Lung (tissue), 12 donors: Measurements from ENCODE around the gene PLCG2. TPM values are rescaled to one million over a fixed set of nuclear protein-coding genes. Genes with fewer than 3 reads are reported as not detected.
"Not testable (repeated sequence)": the region's sequence is repeated elsewhere in the genome, so short reads cannot be mapped to it uniquely, and the experiment has no call there.

ENCODE experiments used
- ATAC-seq: fragments of 200-7000 bp; cut with Tn5 transposase; one replicate; pipeline ENCODE4 v1.9.1; 2020; ENCODE audit warnings: moderate number of reproducible peaks; ENCODE audit not compliant: insufficient read depth, low FRiP score
- DNase-seq, 3 donors: peaks; one replicate each; pipeline ENCODE4 v3.0.0-alpha.2; 2013 to 2017
- H3K27ac ChIP-seq, 2 donors: one replicate each; pipeline ENCODE4 v1.5.1; 2013; ENCODE audit warnings: mild to moderate bottlenecking in 2 of 2, moderate library complexity in 2 of 2, control low read depth in 1 of 2, inconsistent platforms in 1 of 2, low read depth in 1 of 2, low read length in 1 of 2
- H3K27me3 ChIP-seq, 3 donors: one replicate each; pipeline ENCODE4 v1.5.1; 2013; ENCODE audit warnings: low read length in 2 of 3; ENCODE audit not compliant: control insufficient read depth in 3 of 3, insufficient read depth in 3 of 3
- H3K36me3 ChIP-seq, 4 donors: one replicate each; pipeline ENCODE4 v1.5.1; 2013; ENCODE audit warnings: low read length in 4 of 4, mild to moderate bottlenecking in 1 of 4, moderate library complexity in 1 of 4; ENCODE audit not compliant: control insufficient read depth in 4 of 4, insufficient read depth in 4 of 4
- H3K4me1 ChIP-seq, 5 donors: one replicate each; pipeline ENCODE4 v1.5.1; 2013; ENCODE audit warnings: low read length in 5 of 5, mild to moderate bottlenecking in 2 of 5, moderate library complexity in 1 of 5; ENCODE audit not compliant: control insufficient read depth in 5 of 5, insufficient read depth in 5 of 5
- H3K4me3 ChIP-seq: one replicate; pipeline ENCODE4 v1.5.1; 2013; ENCODE audit warnings: mild to moderate bottlenecking, control low read depth, moderate library complexity
- H3K9ac ChIP-seq, 2 donors: one replicate each; pipeline ENCODE4 v1.5.1; 2013; ENCODE audit warnings: low read length in 2 of 2, control low read depth in 1 of 2; ENCODE audit not compliant: insufficient read depth in 1 of 2
- H3K9me3 ChIP-seq, 4 donors: one replicate each; pipeline ENCODE4 v1.5.1; 2013; ENCODE audit warnings: low read length in 3 of 4, mild to moderate bottlenecking in 1 of 4, moderate library complexity in 1 of 4; ENCODE audit not compliant: control insufficient read depth in 4 of 4, insufficient read depth in 3 of 4
- WGBS, 2 donors: extraction: QIAGEN DNeasy Blood & Tissue Kit; methylation state at CpG; one replicate each; pipeline ENCODE4 v1.1.7; 2013; 5-methylcytosine and 5-hydroxymethylcytosine counted together
- polyA plus RNA-seq, 2 donors: library from polyadenylated mRNA; stranded (reverse); fragments of 200-250 nt; gene quantifications; one replicate each; pipeline ENCODE4 v1.2.1, GENCODE V29; 2013
- total RNA-seq, 2 donors: library from RNA; depleted of rRNA in 1 of 2; stranded (reverse); fragments of >200 nt in 1 of 2; gene quantifications; one replicate each; pipeline ENCODE4 v1.2.1, GENCODE V29; 2014 to 2021
- TF ChIP-seq, protein P1 (sequence below): IDR thresholded peaks from 2 replicates; pipeline ENCODE4 v1.5.1; 2012; ENCODE audit warnings: mild to moderate bottlenecking; ENCODE audit errors: control extremely low read depth, extremely low read depth
- donor health status: control.
- donor health status: control.
- donor health status: Bipolar disorder and iron deficiency.
- donor health status: healthy.
- donor health status: DM: yes; HTN: yes; CAD: no.

The PLCG2 gene
- total and polyA plus RNA-seq, 4 donors: 8.8 to 41.0 (median 29.4) TPM

GRCh38 chr16:81929841-81930240 is 150.8 kb downstream of the PLCG2 start:
- Histone ChIP-seq H3K27me3 (no peaks in the 10 kb centered on the region), H3K36me3 (peaks cover 0 to 6% (median 0%) of the 10 kb centered on the region in 4 donors), H3K27ac (no peak overlapping the region), H3K4me3 (no peak overlapping the region), H3K9ac (no peak overlapping the region), H3K9me3 (no peaks in the 10 kb centered on the region), H3K4me1 (no peaks in the 10 kb centered on the region)
- no peak for ATAC-seq
- DNase-seq: no peak
- TF ChIP-seq, protein P1, sequence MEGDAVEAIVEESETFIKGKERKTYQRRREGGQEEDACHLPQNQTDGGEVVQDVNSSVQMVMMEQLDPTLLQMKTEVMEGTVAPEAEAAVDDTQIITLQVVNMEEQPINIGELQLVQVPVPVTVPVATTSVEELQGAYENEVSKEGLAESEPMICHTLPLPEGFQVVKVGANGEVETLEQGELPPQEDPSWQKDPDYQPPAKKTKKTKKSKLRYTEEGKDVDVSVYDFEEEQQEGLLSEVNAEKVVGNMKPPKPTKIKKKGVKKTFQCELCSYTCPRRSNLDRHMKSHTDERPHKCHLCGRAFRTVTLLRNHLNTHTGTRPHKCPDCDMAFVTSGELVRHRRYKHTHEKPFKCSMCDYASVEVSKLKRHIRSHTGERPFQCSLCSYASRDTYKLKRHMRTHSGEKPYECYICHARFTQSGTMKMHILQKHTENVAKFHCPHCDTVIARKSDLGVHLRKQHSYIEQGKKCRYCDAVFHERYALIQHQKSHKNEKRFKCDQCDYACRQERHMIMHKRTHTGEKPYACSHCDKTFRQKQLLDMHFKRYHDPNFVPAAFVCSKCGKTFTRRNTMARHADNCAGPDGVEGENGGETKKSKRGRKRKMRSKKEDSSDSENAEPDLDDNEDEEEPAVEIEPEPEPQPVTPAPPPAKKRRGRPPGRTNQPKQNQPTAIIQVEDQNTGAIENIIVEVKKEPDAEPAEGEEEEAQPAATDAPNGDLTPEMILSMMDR: no peak

DNA sequence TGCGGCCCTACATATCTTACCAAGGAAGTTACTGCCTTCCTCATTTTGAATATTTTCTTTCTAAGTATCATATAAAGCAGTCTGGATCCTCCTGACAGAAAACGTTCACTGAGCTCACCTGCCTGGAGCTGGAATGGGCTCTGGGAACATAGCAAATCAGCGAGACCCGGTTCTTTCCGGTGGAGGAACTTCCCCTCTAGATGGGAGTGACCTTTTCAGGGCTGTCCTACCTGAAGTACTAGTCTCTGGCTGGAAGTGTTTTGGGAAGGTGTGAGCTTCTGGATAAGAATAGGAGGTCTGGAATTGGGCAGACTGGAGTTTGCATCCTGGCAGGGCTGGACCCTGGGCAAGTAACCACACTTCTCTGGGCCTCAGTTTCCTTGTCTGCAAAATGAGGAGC is 152.8 kb downstream of the PLCG2 start:
- ATAC-seq: no peak
- TF ChIP-seq, protein P1: no peak
- no peaks in the 10 kb centered on the region for H3K27me3 ChIP-seq
- no peak overlapping the region for H3K27ac ChIP-seq
- H3K9me3 ChIP-seq: no peaks in the 10 kb centered on the region
- no peak for DNase-seq
- no peaks in the 10 kb centered on the region for H3K4me1 ChIP-seq
- 93 to 95% methylated on average over 5 of the region's 5 CpGs for WGBS, 2 donors
- H3K4me3 ChIP-seq: no peak overlapping the region
- no peak overlapping the region for H3K9ac ChIP-seq
- H3K36me3 ChIP-seq: peaks cover 0 to 6% (median 0%) of the 10 kb centered on the region in 4 donors

GRCh38 chr16:81932668-81933067 is 153.6 kb downstream of the PLCG2 start:
- ATAC-seq (no peak), DNase-seq (no peak)
- H3K36me3 ChIP-seq: peaks cover 0 to 6% (median 0%) of the 10 kb centered on the region in 4 donors
- peaks cover 0 to 2% (median 0%) of the 10 kb centered on the region in 5 donors for H3K4me1 ChIP-seq
- H3K27ac ChIP-seq: no peak overlapping the region
- H3K27me3 ChIP-seq: no peaks in the 10 kb centered on the region
- no peak overlapping the region for H3K4me3 ChIP-seq
- no peak overlapping the region for H3K9ac ChIP-seq
- TF ChIP-seq, protein P1: no peak
- H3K9me3 ChIP-seq: no peaks in the 10 kb centered on the region
- WGBS, 2 donors: 83 to 99% methylated on average over 4 of the region's 4 CpGs

DNA sequence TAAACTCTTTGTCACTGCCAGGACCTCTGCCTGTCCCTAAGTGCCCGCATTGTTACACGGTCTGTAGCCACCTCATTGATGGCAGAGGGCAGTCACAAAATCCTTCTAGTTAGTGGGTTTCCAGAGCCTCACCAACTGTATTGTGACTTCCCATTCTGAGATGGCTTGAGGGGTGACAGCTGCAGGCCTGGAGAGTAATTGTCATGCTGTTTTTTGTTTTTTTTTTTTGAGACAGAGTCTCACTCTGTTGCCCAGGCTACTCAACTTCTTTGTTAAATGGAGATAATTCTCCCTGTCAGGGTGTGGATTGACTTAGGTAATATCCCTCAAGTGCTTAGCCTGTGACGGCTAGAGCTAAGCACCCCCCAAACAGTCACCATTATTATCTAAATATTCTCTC is 154.3 kb downstream of the PLCG2 start:
- no peak overlapping the region for H3K27ac ChIP-seq
- H3K4me3 ChIP-seq: no peak overlapping the region
- 93 to 97% methylated on average over 3 of the region's 3 CpGs for WGBS, 2 donors
- peaks cover 0 to 5% (median under 1%) of the 10 kb centered on the region in 5 donors for H3K4me1 ChIP-seq
- no peaks in the 10 kb centered on the region for H3K9me3 ChIP-seq
- DNase-seq (no peak), ATAC-seq (no peak)
- H3K27me3 ChIP-seq: no peaks in the 10 kb centered on the region
- TF ChIP-seq, protein P1: no peak
- H3K9ac ChIP-seq: no peak overlapping the region
- peaks cover 0 to 6% (median 0%) of the 10 kb centered on the region in 4 donors for H3K36me3 ChIP-seq

GRCh38 chr16:81934711-81935110 is 155.6 kb downstream of the PLCG2 start:
- H3K9me3 ChIP-seq, H3K36me3 ChIP-seq, H3K4me1 ChIP-seq, H3K9ac ChIP-seq, H3K27ac ChIP-seq, H3K4me3 ChIP-seq, ATAC-seq, H3K27me3 ChIP-seq, DNase-seq: not testable (repeated sequence)
- WGBS, 2 donors: 89 to 92% methylated on average over 6 of the region's 6 CpGs
